ENCODE data around the gene RPL10. TPM values are rescaled to one million over a fixed set of nuclear protein-coding genes. Genes with fewer than 3 reads are reported as not detected.

The RPL10 gene
- total RNA-seq, 1 experiment from 2014 or later = 2,110 TPM

- Histone ChIP-seq H3K27me3 (ENCODE audit: insufficient read depth, low read length) (no peaks in the 10 kb centered on the region), H3T11ph (ENCODE audit: low read length) (no peak overlapping the region), H3K18ac (ENCODE audit: insufficient read length, low read depth, low read length) (no peak overlapping the region), H2BK120ac (ENCODE audit: low read depth, low read length, poor library complexity, severe bottlenecking) (no peak overlapping the region), H3K4me1 (ENCODE audit: insufficient read depth, low read length) (no peaks in the 10 kb centered on the region), H4K5ac (ENCODE audit: insufficient read length, low read depth, low read length) (no peak overlapping the region), H3K79me1 (ENCODE audit: insufficient read depth, low read depth, low read length, poor library complexity, severe bottlenecking) (no peaks in the 10 kb centered on the region), H4K91ac (ENCODE audit: insufficient read length, low read depth, low read length) (no peak overlapping the region), H3K9ac (ENCODE audit: extremely low read depth, insufficient read length, low read length) (no peak overlapping the region), H3K14ac (ENCODE audit: insufficient read depth, low read length) (no peak overlapping the region), H2AFZ (ENCODE audit: low read length) (no peak overlapping the region), H3K23ac (ENCODE audit: insufficient read length, low read depth, low read length) (no peak overlapping the region), H3K9me3 (ENCODE audit: control insufficient read depth, low read depth, low read length) (peaks cover 28% of the 10 kb centered on the region), H3K27ac (ENCODE audit: insufficient read length, low read depth, low read length) (no peak overlapping the region), H3K23me2 (ENCODE audit: insufficient read length, low read depth, low read length, poor library complexity, severe bottlenecking) (peaks cover 2% of the 10 kb centered on the region), H2BK15ac (ENCODE audit: low read depth, low read length) (no peak overlapping the region), H3K79me2 (ENCODE audit: insufficient read depth, low read length) (no peaks in the 10 kb centered on the region), H3K4me2 (ENCODE audit: insufficient read depth, insufficient read length, low read length) (peak overlapping the region; percentile 37), H3K4ac (ENCODE audit: low read depth, low read length) (no peak overlapping the region), H2BK5ac (ENCODE audit: insufficient read length, low read length) (no peak overlapping the region), H2BK12ac (ENCODE audit: insufficient read length, low read depth, low read length) (no peak overlapping the region), H2BK20ac (ENCODE audit: low read depth, low read length, poor library complexity, severe bottlenecking) (no peak overlapping the region), H4K8ac (replicated peaks; ENCODE audit: insufficient read length, low read depth, low read length) (no peak overlapping the region), H2AK5ac (ENCODE audit: insufficient read length, low read length) (no peak overlapping the region), H3K56ac (ENCODE audit: insufficient read length, low read depth, low read length) (no peak overlapping the region), H4K20me1 (ENCODE audit: control insufficient read depth, insufficient read depth, insufficient read length) (no peaks in the 10 kb centered on the region)
- H3K4me3 Mint-ChIP-seq = peak overlapping the region; percentile 66 to 82
- peaks cover 66 to 80% of the 10 kb centered on the region in 2 experiments for H3K9me3 Mint-ChIP-seq
- TF ChIP-seq CTCF (conservative IDR thresholded peaks at IDR 0.05) = no peak
- no CpG with 5 or more reads among the region's 10 CpGs for WGBS (ENCODE audit: extremely low coverage, insufficient read length, low lambda C conversion rate)
- peaks cover 3 to 5% of the 10 kb centered on the region in 2 experiments; a peak in 2 of 4 replicates for H3K4me1 Mint-ChIP-seq
- H3K27ac Mint-ChIP-seq = peak overlapping the region in 1 of 3 experiments; percentile 57; a peak in 3 of 7 replicates
- no peak for DNase-seq
- H3K27me3 Mint-ChIP-seq (ENCODE audit: low read depth) = no peaks in the 10 kb centered on the region; the same call in none of the 2 replicates
- H3K36me3 Mint-ChIP-seq (ENCODE audit: insufficient read depth in 1 of 3, low read depth in 3 of 3) = peaks cover 31 to 72% (median 63%) of the 10 kb centered on the region in 3 experiments
These were observed 45.3 kb downstream of the RPL10 start for GRCh38 chrX:154443479-154443910.
